DMS53 treated with DMSO at 0.1 percent for 48 hours (cell line): ENCODE results near the gene CD93.

Experiments
- DNase-seq: peaks from one replicate; lab custom pipeline; 2025; ENCODE audit not compliant: unreplicated experiment; lab: John Stamatoyannopoulos, UW

Gene CD93

DNA sequence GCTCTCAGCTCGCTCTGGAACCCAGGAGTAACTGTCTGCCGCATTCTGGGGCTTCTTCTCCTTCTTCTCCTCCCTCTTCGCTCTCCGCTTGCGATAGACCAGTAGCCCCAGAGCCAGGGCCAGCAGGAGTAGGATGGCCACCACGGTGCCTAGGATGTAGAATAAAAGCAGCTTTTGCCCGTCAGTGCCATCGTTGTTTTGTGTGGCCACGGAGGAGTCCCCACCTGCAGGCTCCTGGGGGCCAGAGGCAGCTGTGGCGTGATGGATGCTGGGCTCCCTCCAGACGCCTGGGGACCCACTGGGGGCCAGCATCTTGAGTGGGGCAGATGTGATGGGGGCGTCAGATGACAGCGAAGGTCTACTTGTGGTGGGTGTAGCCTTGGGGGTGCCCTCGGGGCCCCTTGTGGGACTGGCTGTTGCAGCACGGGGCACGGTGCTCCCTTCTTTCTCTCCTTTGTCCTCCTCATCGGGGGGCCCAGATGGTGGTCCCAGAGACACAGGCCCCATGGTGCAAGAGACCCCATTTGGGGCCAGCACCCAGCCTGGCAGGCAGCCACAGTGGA is 1.8 kb downstream of the CD93 start:
- DNase-seq = no peak

DNA sequence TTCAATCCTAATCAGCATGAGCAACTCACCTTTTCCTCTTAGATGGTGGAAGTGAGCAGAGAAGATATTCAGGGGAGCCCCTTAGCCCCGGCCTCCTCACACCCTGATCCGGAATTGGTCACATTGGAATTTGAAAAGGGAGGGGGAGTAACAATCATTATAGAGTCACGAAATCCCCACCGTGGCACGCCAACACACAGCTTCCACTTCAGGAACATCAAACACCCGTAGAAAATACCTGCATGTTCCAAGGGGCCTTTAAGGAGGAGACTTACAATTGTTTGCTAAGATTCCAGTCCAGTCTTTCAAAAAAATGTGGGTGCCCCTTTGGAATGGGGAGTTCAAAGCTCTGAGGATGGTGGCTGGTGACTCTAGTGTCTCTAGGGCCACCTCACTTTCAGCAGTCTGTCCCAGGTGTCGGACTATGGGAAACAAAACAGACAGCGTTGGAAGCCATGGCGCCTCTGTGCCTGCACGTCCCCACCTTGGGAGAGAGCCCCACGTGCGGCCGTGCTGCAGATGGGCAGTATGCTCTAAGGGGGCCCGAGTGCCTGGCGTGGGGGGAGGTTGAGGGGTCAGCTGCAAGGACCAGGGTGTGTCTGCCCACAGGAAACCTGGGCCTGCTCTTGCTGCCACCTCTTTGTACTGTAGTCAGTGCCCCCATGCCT is 2.4 kb downstream of the CD93 start:
- DNase-seq = no peak

DNA sequence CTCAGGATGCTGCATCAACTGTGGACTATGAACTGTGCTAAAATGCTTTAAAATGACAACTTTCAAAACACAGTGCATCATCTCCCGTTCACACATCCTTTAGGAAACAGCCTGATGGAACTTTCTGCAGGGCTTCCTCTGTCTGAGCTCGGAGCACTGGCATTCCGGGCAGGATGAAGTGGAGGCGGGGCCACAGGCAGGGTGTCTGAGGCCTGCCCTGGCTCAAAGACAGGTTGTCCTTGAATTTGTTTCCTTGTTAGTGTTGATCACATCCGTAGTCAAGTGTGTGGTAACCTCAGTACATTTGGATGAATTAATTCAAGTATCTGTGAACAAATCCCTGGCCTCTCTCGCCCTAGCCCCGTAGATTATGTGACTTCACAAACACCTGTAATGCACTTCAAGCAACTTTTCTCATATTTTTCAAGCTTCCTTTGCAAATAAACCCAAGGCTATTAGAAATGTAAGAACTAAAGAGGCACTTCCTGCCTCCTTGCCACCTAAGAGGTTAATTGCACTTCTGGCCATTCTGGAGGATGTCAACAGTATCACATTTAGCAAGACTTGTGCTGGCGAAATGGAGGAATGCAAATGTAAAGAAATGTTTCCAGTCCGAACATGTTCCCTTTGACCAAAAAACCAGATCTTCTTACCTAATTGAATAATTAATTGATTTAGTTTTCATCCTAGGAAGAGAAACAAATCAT is 3.1 kb downstream of the CD93 start:
- DNase-seq = no peak

DNA sequence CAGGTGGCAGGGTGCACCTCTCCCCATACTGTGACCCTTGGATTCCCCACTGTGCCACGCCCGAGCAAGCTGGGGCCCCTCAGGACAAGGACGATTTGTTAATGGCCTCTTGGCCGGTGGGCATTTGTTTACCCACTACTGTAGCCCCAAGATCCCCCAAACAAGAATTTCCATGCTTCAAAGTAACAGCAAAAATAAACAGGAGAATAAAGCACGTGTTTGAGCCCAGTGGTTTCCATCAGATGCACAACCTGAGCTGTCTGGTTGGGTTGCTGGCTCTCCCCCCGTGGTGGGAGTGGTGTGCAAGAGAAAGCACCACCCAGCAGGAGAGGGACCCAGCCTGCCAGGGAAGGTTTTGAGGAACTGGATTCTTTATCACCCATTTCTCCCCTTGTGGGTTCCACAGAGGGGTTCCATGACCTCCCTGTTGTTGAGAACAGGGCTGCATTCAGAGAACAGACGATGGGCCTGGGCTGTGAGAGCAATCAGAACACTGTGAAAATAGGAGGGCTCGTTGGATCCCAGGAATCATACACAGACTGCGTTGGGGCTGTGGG is 4.8 kb downstream of the CD93 start:
- no peak for DNase-seq

DNA sequence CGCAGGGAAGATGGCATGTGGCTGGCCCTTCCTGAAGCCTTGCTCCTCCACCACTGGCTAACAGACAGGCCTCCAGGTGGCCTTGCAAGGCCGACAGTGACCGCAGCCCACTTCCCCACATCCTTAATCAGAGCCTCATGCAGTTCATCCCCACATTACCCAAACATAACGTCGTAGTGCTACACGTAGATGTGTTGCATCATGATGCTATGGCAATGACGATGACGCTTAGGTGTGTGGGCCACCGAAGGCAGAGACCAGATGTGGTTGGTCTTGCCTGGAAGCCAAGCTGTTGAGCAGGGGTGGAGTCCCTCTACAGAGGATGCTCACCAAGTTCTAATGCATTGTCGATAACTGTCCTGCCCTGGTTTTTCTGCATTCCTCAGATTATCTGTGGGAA is 5.6 kb downstream of the CD93 start:
- DNase-seq = no peak

DNA sequence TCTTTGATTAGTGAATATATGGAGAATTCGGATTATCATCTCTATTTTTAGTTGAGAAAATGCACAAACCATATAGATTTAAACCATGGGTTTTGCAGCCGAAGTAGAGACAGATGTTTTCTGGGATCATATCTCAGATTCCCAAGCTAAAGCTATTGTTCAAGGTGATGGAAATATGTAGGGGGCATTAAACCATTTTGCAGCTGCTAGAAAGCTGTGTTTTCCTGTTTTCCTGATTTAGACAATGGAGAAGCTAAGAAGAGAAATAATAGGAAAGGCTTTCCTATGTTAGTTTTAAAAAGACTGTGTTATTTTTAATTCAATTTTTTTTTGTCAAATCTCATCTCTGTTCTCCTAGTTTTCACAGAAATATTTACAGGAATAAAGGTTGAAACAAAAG is 6.2 kb downstream of the CD93 start:
- DNase-seq = no peak

DNA sequence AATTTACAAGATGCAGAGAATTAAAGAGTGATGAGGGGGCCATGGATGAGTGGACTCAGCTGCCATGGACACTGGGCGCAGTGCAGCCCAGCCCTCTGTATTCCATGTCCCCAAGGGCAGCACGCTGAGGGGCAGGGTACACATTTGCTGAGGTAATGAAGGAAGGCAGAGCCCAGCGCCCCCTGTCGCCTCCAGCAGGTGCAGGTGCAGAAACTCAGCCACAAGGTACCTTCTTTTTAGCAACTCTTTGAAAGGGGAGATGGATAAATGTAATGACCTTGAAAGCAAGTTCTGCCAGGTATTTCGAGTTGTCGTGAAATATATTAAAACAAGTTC is 7.1 kb downstream of the CD93 start:
- DNase-seq = no peak

DNA sequence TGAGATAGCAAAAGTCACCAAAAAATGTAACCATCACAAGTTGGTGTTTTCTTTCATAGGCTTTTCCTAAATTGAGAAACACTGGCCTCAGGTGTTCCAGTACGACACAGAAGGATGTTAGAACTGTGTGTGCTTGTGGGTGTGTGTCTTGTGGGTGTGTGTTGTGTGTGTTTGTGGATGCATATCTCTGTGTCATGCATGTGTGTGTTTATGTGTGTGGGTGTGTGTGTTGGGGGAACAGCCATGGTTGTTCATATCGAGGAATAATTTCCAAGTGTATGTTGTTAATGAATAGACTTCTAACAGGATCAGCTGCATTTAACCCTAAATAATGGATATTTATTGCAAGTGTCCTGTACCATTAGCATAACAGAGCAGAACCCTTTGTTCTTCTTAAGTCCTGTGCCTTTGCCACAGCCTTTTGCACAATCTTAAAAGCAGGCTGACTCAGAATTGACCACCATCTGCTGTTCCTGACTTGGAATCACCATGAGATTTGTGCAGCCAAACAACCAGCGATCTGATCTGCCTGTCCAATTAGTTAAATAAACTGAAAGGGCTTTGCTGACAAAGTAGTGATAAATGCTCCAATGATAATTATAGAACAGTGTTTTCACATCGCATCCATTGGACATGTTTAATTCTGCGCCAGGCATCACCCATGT is 7.6 kb downstream of the CD93 start:
- DNase-seq = no peak

DNA sequence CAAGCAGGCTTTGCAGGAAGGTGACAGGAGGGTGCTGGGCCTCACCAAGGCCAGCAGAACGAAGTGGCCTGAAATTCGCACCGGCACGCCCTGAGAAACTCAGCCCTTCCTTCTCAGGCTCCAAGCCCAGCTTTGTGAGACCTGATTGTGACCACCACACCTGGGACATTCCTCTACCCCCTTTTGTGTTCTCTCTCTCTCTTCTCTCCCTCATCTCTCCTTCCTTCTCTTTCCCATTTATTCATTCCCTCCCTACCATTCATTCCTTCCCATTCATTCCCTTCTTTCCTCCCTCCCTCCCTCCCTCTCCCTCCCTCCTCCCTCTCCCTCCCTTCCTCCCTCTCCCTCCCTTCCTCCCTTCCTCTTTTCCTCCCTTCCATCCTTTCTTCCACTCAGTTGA is 8.8 kb downstream of the CD93 start:
- no peak for DNase-seq

DNA sequence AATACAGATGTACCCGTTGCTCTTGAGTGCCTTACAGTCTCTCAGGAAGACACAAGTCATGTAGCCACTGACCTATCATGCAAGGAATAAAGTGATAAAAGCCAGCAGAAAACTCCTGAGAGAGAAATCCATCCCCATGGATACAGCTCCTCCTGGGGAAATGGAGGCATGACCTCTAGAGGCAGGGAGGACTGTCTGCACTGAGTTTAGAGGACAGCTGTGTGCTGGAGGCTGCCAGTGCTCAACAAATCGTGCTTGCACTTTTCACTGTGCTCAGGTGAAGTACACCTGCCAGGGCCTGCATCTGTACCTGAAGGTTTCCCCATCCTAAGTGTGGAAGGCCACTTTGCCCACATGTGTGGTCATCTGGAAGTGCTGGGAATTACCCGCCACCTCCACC is 12.1 kb downstream of the CD93 start:
- DNase-seq = no peak

DNA sequence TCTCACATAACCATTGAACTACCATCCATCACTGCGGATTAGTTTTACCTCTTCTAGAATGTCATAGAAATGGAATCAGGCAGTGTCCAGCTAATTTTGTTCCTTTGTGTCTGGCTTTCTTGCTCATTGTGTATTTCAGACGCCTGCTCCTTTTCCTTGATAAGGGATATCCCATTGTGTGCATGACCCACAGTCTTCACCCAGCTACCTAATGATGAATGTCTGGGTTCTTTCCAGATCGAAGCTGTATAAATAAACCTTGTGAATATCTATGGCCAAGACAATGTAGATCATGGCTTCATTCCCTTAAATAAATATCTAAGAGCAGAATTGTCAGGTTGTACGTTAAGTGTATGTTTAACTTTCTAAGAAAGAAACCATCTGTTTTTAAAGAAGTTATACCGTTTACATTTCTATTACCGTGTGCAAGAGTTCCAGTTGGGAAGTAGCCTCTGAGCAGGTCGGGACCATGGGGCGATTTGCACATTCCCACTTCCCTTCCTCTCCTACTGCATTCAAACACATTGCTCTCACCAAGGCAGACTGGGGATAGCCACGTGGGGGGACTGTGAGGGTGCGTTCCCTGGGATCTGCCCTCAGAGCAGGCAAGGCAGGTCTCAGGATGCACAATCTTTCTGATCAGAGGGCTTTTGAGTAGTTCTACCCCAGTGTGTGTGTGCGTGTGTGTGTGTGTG is 13.1 kb downstream of the CD93 start:
- DNase-seq = no peak

DNA sequence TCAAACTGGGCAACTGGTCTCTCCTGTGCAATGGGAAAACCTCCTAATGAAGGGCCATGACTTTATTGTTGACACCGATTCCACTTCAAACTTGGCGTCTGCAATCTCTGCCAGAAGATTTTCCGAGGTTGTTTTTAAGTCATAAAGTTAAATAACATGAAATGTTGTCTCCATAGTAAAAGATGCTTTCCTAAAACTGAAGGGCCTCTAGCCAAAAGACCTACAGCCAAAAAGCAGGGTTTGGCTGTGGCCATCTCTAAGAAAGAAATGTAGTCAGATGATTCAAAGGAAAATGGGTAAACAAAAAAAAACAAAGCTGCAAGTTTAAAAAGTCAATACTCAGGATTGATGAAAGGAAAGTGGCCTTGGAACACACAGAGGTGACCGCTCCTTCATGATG is 14.1 kb downstream of the CD93 start:
- DNase-seq = no peak

DNA sequence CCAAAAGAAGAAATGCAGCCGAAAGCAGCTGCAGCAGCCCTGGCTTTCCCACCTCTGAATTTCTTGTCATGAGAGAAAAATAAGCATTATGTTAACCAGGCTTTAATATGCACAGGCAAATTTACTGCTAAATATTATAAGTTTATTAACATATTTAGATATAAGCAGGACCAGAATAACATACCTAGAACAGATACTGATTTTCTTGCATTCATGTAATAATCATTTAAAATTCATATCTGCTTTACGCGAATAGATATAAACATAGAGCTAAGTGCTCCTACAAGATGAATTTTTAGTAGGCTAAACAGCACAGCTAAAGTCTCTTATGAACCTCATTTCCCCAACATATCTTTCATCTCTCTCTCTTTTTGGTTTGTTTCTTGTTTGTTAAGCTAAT is 14.7 kb downstream of the CD93 start:
- DNase-seq = no peak

DNA sequence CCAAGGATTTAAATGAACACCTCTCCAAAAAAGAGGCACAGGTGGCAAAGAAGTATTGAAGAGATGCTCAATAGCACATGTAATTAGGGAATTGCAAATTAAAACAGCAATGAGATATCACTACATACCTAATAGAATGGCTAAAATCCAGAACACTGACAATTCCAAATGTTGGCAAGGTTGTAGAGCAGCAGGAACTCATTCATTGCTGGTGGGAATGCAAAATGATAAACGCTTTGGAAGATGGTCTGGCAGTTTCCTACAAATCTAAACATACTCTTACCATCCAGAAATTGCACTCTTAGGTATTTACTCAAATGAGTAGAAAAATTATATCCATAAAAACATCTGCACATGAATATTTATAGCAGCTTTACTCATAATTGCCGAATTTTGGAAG is 17.0 kb downstream of the CD93 start:
- no peak for DNase-seq

DNA sequence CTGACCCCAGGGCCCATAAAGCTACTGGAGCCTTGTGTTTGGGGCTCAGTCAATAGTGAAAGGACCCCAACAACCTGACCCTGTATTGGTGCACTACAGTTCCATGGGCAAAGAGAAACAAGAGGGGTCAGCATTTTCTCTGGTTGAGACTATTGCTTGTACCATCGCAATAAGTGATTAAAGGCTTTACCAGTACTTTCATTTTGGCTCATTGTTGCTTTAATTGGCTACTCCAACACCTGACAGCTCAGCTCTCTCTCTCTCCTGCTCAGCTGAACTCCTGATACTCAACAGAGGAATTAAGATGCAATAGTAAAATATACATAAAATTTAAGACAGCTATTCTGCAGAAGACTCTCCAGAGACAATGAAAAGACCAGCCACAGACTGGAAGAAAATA is 17.8 kb downstream of the CD93 start:
- DNase-seq = no peak

DNA sequence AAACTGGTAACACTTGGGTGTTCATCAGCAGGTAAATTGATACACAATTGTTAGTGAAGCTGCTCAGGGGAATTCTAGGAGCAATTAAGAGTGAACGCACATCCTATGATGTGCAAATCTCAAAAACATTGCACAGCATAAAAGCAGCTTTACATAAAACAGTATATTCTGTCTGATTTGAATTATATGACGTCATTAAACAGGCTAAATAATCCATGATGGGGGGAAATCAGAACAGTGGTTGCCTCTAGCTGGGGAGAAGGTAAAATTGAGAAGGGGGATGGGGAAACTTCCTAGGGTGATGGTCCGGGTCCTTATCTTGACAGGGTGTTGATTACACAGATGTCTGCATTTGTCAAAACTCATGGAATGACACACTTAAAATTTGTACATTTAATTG is 19.4 kb downstream of the CD93 start:
- DNase-seq = no peak

DNA sequence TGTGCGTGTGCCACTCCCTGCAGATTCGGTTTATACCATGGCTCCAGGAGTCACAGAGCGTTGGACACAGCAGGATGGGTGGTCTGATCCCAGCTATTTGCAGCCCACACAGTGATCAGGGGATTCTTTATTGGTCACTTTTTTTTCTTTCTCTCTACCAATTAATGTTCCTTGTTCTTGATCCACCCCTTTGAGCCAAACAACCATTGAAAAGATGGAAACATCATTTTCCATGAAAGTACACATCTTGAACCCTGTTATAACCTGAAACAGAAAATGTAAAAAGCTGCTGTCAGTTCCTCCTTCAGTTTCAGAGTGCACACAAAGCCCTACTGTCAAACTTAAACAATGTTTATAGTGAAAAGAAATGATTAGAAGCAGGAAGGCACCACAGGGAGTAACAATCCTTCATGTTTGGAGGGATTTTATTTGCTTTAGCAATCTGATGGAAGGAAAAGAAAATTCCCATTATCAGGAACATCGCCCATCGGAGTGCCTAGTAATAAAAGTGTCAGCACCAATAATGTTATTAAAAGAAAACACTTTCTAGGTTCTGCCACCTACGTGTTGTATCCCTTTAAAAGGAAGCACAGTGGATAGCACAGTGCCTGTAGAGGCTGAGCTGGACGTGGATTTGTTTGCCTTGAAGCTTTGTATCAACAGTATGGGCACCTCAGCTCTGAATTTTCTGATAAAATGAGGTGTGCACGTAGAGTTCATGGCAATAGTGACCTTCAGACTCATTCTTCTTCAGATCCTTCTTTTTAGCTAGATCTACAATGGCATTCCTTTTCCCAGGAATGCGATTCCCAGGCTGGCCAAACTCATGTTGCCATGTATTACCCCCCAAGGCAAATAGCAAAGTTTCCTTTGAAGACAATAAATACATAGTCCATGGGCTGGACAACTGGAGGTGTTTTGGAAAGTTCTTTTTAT is 20.6 kb downstream of the CD93 start:
- DNase-seq = no peak

DNA sequence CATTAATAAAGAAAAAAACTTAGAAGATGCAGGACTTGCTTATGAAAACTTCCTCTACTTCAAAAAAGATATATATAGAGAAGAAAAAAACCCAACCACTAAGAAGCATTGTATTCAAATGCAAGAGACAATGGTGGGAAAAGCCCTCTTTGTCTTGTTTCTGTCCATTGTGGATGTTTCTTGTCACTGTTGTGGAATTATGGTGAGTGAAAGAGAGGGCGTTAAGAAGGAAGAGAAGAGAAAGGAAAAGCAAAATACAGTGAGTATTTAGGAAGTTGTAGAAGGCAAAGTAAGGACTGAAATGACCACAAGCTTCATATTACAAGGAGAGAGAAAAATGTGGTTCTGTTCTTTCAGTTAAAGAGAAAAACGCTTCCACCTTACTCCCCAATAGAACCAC is 22.5 kb downstream of the CD93 start:
- no peak for DNase-seq

DNA sequence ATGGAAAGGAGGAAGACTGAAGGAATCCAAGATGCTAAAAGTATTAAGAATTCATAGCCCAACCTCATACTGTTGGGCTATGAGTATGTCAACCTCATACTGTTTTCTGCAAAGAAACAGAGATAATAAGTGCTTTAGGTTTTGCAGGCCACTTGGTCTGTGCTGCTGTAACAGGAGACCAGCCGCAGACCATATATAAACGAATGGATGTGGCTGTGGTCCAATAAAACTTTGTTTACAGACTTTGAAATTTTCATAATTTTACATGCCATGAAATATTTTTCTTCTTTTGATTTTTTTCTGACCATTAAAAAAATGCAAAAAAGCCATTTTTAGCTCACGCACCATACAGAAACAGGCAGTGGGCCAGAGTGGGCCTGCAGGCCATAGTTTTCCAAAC is 23.0 kb downstream of the CD93 start:
- DNase-seq = no peak

DNA sequence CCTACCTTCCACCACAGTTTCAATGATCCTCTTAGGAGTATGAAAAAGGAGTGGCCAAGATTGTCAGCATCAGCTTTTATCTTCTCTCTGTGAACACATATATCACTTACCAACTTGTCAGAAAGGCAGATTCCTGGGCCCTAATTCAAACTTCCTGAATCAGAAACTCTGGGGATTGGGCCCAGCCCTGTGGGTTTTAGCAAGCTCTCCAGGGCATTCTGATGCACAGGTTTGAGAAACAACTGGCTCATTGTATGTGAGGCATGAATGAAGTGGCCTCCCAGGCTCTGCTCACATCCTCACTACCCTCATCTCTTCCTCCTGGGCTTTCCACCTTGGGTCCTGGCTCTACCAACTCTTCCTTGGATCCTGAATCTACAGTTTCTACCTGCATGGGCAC is 23.5 kb downstream of the CD93 start:
- DNase-seq = no peak
